B cell (primary cell): ENCODE results near the gene LRBA. TPM values are rescaled to one million over a fixed set of nuclear protein-coding genes. Genes with fewer than 3 reads are reported as not detected.
A peak's percentile ranks its signal among the peaks of the same experiment; 100 is the strongest.

ENCODE experiments used
- ATAC-seq: fragments of 200-7000 bp; cut with Tn5 transposase; one replicate; pipeline ENCODE4 v1.10.0; 2021; ENCODE audit warnings: low read depth, mild to moderate bottlenecking, moderate number of reproducible peaks, moderate library complexity
- CTCF ChIA-PET: fragments of 350-600 bp; sonication (Branson Sonifier 250); formaldehyde crosslinking; loops from one replicate; lab custom pipeline; 2021; ENCODE audit warnings: antibody characterized with exemption, inconsistent platforms; lab: Charles Lee
- POLR2A ChIA-PET: fragments of 350-600 bp; sonication (Branson Sonifier 250); formaldehyde crosslinking; loops from one replicate; lab custom pipeline; 2021; ENCODE audit warnings: antibody characterized with exemption; lab: Charles Lee
- DNase-seq: peaks from one replicate; pipeline ENCODE4 v3.0.0; 2013
- H2AFZ ChIP-seq: 2 replicates; pipeline ENCODE4 v1.6.1; 2012; ENCODE audit warnings: mild to moderate bottlenecking, low read depth, low read length; ENCODE audit not compliant: insufficient read depth, poor library complexity, severe bottlenecking
- H3K27ac ChIP-seq, 2 donors: 1 replicate in 1 of 2; 2 replicates in 1 of 2; pipeline ENCODE4 v1.5.1; 2012 to 2013; ENCODE audit warnings: low read length in 2 of 2, mild to moderate bottlenecking in 2 of 2, moderate library complexity in 1 of 2
- H3K27me3 ChIP-seq, 4 experiments: fragments of 200-600 bp in 1 of 4; sonication (generic) in 1 of 4; replicated peaks in 1 of 4; 1 replicate in 2 of 4; 2 replicates in 2 of 4; pipeline versions ENCODE4 v1.6.1 to v1.7.0; 2013 to 2016; ENCODE audit warnings: low read length in 3 of 4, mild to moderate bottlenecking in 2 of 4, mixed read lengths in 1 of 4, moderate library complexity in 1 of 4; ENCODE audit not compliant: insufficient read depth in 4 of 4, control insufficient read depth in 3 of 4; ENCODE audit errors: control extremely low read depth in 1 of 4
- H3K36me3 ChIP-seq, 2 experiments: replicated peaks in 1 of 2; 1 replicate in 1 of 2; 2 replicates in 1 of 2; pipeline versions ENCODE4 v1.6.1 to v1.7.1; 2013; ENCODE audit warnings: low read length in 1 of 2; ENCODE audit not compliant: insufficient read depth in 2 of 2, control insufficient read depth in 1 of 2; ENCODE audit errors: control extremely low read depth in 1 of 2, extremely low read depth in 1 of 2
- H3K4me1 ChIP-seq, 2 donors: fragments of 200-600 bp in 1 of 2; sonication (generic) in 1 of 2; 1 replicate in 1 of 2; 2 replicates in 1 of 2; pipeline versions ENCODE4 v1.5.1 to v1.6.1; 2013 to 2017; ENCODE audit warnings: low read length in 2 of 2; ENCODE audit not compliant: control insufficient read depth in 2 of 2, insufficient read depth in 2 of 2
- H3K4me2 ChIP-seq: replicated peaks from 2 replicates; pipeline ENCODE3; 2012; ENCODE audit warnings: mild to moderate bottlenecking, low read depth, low read length; ENCODE audit not compliant: poor library complexity, severe bottlenecking
- H3K4me3 ChIP-seq, 5 experiments: fragments of 200-600 bp in 1 of 5; sonication (generic) in 1 of 5; 1 replicate in 3 of 5; 2 replicates in 2 of 5; pipeline versions ENCODE4 v1.5.1 to v1.7.0; 2011 to 2016; ENCODE audit warnings: low read length in 4 of 5, mild to moderate bottlenecking in 4 of 5, low read depth in 2 of 5, control low read depth in 1 of 5, moderate library complexity in 1 of 5; ENCODE audit not compliant: insufficient read depth in 1 of 5; ENCODE audit errors: control extremely low read depth in 1 of 5, extremely low read depth in 1 of 5
- H3K79me2 ChIP-seq: fragments of 200-600 bp; sonication (generic); one replicate; pipeline ENCODE4 v1.6.0; 2016; ENCODE audit warnings: low read length; ENCODE audit not compliant: control insufficient read depth, insufficient read depth
- H3K9ac ChIP-seq: fragments of 200-600 bp; sonication (generic); 2 replicates; pipeline ENCODE4 v1.6.1; 2017; ENCODE audit warnings: mild to moderate bottlenecking, low read length, moderate library complexity
- H3K9me3 ChIP-seq, 3 donors: one replicate each; pipeline versions ENCODE4 v1.6.1 to v1.7.1; 2013; ENCODE audit warnings: low read length in 2 of 3; ENCODE audit not compliant: control insufficient read depth in 2 of 3, insufficient read depth in 1 of 3; ENCODE audit errors: control extremely low read depth in 1 of 3
- H4K20me1 ChIP-seq: 2 replicates; pipeline ENCODE4 v1.6.0; 2012; ENCODE audit warnings: mild to moderate bottlenecking, low read length; ENCODE audit not compliant: insufficient read depth, control insufficient read depth, poor library complexity, severe bottlenecking
- H3K27ac Mint-ChIP-seq: one replicate; pipeline ENCODE4 v1.8.0; 2021; ENCODE audit warnings: mixed read lengths
- H3K27me3 Mint-ChIP-seq: one replicate; pipeline ENCODE4 v1.8.0; 2021; ENCODE audit warnings: mixed read lengths
- H3K4me1 Mint-ChIP-seq: one replicate; pipeline ENCODE4 v1.8.0; 2021; ENCODE audit warnings: mixed read lengths
- H3K4me3 Mint-ChIP-seq: one replicate; pipeline ENCODE4 v1.8.0; 2021; ENCODE audit warnings: mixed read lengths
- H3K9me3 Mint-ChIP-seq: one replicate; pipeline ENCODE4 v1.8.0; 2022; ENCODE audit warnings: mixed read lengths; ENCODE audit not compliant: insufficient read depth
- CTCF ChIP-seq: fragments of 200-600 bp; IDR thresholded peaks from one replicate; pipeline ENCODE4 v1.8.0; 2022; ENCODE audit warnings: antibody characterized with exemption, mild to moderate bottlenecking
- EZH2 ChIP-seq: IDR thresholded peaks from 2 replicates; pipeline ENCODE4 v1.6.1; 2012; ENCODE audit warnings: borderline replicate concordance, low read depth, mild to moderate bottlenecking, moderate library complexity, low read length; ENCODE audit not compliant: insufficient read depth, poor library complexity, severe bottlenecking
- WGBS: methylation state at CpG from one replicate; pipeline ENCODE4 v1.1.5; 2013; ENCODE audit warnings: missing lambda C conversion rate; ENCODE audit not compliant: insufficient coverage; 5-methylcytosine and 5-hydroxymethylcytosine counted together
- intact Hi-C: fragments of 100-400 bp; cut with micrococcal nuclease; formaldehyde crosslinking; loops from one replicate; pipeline ENCODE4 v1.10.0; 2022
- polyA plus RNA-seq: library from polyadenylated mRNA; depleted of rRNA; stranded (reverse); fragments of >200 nt; gene quantifications from 2 replicates; pipeline ENCODE4 v1.2.3, GENCODE V29; 2012
- total RNA-seq, 2 donors: library from RNA; stranded (reverse); fragments of 120-200 nt in 1 of 2; gene quantifications; 1 replicate in 1 of 2; 2 replicates in 1 of 2; pipeline versions ENCODE4 v1.2.3 to v1.2.4, GENCODE V29; 2013 to 2022

The LRBA gene
- total and polyA plus RNA-seq, 2 donors (not counting 1 experiment from before 2014, with no cell fraction given): 17.5 to 86.7 TPM

GRCh38 chr4:151013944-151014343 lies 1.1 kb downstream of the LRBA start:
- Mint-ChIP-seq H3K4me3 (peak overlapping the region; percentile 100), H3K27me3 (no peaks in the 10 kb centered on the region), H3K27ac (peak overlapping the region; percentile 99), H3K4me1 (peaks cover 33% of the 10 kb centered on the region), H3K9me3 (no peaks in the 10 kb centered on the region)
- Histone ChIP-seq H2AFZ (peak overlapping the region; percentile 99), H3K4me1 (peaks cover 29 to 32% of the 10 kb centered on the region in 2 donors), H3K27ac (peak overlapping the region in 1 of 2 donors; percentile 95), H3K79me2 (peaks cover 67% of the 10 kb centered on the region), H3K4me3 (peak overlapping the region; percentile 77 to 97 (median 91)), H3K27me3 (no peaks in the 10 kb centered on the region), H3K36me3 (no peaks in the 10 kb centered on the region), H3K9me3 (no peaks in the 10 kb centered on the region), H3K9ac (peak overlapping the region; percentile 88), H4K20me1 (peaks cover 10% of the 10 kb centered on the region), H3K4me2 (peak overlapping the region; percentile 83)
- ChIA-PET POLR2A (no interaction called here), CTCF (no interaction called here)
- 20% methylated on average over 1 of the region's 4 CpGs for WGBS
- no peak for ATAC-seq
- no peak for TF ChIP-seq CTCF
- TF ChIP-seq EZH2: no peak
- DNase-seq: no peak
- intact Hi-C loops: loop anchor here (1.0 to 10.0 kb wide), 2 partner anchors 15 to 1651 kb away; no protein-coding TSS in a partner anchor

GRCh38 chr4:151013491-151013890 lies 1.6 kb downstream of the LRBA start:
- peak overlapping the region; percentile 88 for H3K9ac ChIP-seq
- H4K20me1 ChIP-seq: peaks cover 10% of the 10 kb centered on the region
- CTCF ChIA-PET: interaction anchor here (0.6 kb wide), 1 partner anchor 11 kb away, joined by 4 read pairs; no protein-coding TSS in a partner anchor
- DNase-seq (no peak), ATAC-seq (no peak)
- H3K9me3 Mint-ChIP-seq: no peaks in the 10 kb centered on the region
- peak overlapping the region; percentile 100 for H3K4me3 Mint-ChIP-seq
- no peaks in the 10 kb centered on the region for H3K36me3 ChIP-seq
- intact Hi-C loops: loop anchor here (10.0 kb wide), 1 partner anchor 1651 kb away; no protein-coding TSS in a partner anchor
- no peak overlapping the region for H2AFZ ChIP-seq
- POLR2A ChIA-PET: no interaction called here
- H3K27ac ChIP-seq: no peak overlapping the region
- peak overlapping the region; percentile 83 for H3K4me2 ChIP-seq
- no peak overlapping the region for H3K27ac Mint-ChIP-seq
- no peaks in the 10 kb centered on the region for H3K27me3 ChIP-seq
- peaks cover 29 to 32% of the 10 kb centered on the region in 2 donors for H3K4me1 ChIP-seq
- no peaks in the 10 kb centered on the region for H3K27me3 Mint-ChIP-seq
- WGBS: 20% methylated on average over 1 of the region's 1 CpG
- H3K9me3 ChIP-seq: no peaks in the 10 kb centered on the region
- H3K4me3 ChIP-seq: peak overlapping the region; percentile 7 to 91 (median 20)
- TF ChIP-seq CTCF (no peak), EZH2 (no peak)
- peaks cover 69% of the 10 kb centered on the region for H3K79me2 ChIP-seq
- H3K4me1 Mint-ChIP-seq: peaks cover 33% of the 10 kb centered on the region
